Medulla oblongata (tissue), 1 donor: ENCODE measurements around the gene ZBTB49.
"Not testable (repeated sequence)": the region's sequence is repeated elsewhere in the genome, so short reads cannot be mapped to it uniquely, and the experiment has no call there.

Experiments
- DNase-seq: peaks from one replicate; pipeline ENCODE4 v3.0.0-alpha.2; 2015; ENCODE audit errors: extremely low spot score

The ZBTB49 gene, protein sequence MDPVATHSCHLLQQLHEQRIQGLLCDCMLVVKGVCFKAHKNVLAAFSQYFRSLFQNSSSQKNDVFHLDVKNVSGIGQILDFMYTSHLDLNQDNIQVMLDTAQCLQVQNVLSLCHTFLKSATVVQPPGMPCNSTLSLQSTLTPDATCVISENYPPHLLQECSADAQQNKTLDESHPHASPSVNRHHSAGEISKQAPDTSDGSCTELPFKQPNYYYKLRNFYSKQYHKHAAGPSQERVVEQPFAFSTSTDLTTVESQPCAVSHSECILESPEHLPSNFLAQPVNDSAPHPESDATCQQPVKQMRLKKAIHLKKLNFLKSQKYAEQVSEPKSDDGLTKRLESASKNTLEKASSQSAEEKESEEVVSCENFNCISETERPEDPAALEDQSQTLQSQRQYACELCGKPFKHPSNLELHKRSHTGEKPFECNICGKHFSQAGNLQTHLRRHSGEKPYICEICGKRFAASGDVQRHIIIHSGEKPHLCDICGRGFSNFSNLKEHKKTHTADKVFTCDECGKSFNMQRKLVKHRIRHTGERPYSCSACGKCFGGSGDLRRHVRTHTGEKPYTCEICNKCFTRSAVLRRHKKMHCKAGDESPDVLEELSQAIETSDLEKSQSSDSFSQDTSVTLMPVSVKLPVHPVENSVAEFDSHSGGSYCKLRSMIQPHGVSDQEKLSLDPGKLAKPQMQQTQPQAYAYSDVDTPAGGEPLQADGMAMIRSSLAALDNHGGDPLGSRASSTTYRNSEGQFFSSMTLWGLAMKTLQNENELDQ

DNA sequence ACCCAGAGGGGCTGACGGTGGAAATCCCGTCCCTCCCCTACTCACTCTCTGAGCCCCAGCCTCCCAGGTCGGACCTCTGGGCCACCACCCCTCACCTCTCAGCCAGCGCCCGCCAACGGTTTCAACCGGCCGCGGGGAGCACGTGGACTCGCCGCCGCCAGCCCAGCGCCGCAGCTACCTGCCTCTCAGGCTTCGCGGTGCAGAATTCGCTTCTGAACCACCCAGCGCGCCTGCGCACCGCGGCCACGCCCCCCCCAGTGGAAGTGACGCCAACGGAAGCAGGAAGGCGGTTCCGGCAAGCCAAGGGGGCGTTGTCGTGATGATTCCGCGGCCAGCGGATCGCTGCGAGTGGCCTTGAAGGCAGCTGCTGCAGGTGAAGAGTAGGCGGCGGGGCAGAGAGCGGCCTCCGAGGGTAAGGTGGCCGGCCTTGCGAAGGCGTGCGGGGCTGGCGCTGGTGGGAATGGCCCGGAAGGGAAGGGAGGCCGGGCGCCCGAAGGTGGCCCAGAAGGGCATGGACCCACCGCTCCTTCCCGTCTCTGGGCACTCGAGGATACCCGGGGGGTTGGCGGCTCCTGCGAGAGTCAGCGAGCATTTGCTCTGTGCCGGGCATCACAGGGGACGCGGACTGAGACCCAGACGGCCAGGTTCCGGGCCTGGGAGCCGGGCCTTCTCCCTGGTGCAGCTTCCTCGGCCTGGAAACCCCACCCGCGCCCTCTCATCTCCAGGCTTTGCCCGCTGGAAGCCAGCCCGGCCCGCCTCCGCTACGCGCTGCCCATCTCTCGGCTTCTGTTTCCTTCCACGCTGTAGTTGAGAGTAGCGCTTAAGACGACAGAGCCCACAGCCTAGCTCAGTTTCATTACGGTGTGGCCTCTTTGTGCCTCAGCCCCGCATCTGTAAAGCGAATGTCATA lies at the start of gene ZBTB49, which contains the start of gene LYAR:
ZBTB49 (plus strand) TSS at position 311 of the 910 bp plus-strand sequence. CDS start 9,695 bp downstream, outside the sequence.
LYAR (minus strand) TSS at position 214 of the 910 bp plus-strand sequence. CDS start 6,412 bp downstream, outside the sequence.
- DNase-seq, result peak; percentile 94

DNA sequence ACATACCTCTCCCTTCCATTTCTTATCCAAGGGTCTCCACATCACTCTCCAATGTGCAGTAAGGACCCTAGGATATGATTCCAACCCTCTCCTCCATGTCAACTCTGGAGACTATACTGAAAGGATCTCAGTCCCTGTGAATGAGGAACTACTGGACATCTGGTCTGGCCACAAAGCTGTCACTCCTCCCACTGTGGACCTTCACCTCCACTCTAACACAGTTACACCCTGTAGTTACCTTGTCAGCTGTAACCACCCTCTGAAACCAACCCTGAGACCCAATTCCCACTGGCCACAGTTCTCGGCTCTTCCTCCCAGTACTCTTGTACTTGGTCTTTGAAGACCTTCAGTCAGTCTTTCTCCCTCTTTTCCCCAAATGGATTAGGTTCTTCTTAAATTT lies 44.9 kb upstream of the ZBTB49 start:
- no peak for DNase-seq

DNA sequence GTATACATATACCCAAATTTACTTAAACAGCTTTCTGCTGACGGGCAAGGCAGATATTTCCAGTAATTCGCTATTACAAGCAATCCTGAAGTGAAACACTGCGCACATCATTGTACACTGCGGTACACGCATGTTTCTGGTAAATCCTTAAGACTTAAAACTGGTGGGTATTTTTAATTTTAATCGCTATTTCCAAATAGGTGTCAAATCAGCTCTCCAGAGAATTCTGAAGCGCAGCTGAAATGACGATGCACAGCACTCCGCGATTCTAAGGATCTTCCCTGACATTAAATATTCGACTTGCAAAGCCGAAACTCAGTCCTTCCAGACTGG lies 42.4 kb upstream of the ZBTB49 start:
- DNase-seq, result no peak

DNA sequence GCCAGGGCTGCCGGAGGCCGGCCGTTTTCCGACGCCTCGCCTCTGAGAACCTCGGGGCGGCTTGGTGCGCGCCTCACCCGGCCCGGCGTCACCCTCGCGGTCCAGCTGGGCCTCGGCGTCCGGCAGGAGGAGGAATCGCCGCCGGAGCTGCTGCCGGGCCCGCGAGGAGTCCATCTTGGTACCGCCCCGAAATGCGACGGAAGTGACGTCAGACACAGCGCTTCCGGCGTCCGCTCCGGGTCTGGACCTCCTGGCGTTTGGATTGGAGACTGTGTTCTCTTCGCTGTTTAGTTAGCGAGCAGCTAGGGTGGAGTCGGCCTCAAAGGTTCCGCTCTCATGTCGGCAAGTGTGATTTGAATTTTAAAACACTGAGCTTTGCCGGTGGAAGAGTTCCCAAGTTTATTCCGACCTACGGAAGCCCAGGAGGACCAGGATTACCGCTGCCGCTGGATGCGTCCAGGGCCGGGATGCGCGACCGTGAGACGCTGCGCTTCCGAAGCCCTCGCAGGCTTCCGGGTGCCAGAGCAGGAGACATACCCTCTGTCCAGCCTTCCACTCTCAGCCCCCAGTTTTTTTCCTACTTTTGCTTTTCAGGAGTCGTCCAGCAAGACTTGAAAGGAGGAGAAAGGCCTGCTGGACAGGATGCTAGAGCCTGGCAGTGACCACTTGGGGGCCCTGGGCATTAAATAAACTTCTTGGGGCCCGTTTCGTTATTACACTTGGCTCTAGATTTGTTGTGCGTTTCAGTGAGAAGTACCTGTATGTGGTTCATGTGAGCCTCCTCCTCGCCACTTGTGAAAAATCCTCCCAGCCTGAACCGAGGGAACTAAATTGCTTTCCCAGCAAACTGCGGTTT lies 41.8 kb upstream of the ZBTB49 start, which contains the start of gene TMEM128:
TMEM128 (minus strand) TSS at position 195 of the 856 bp plus-strand sequence; CDS start at position 174, 21 bp downstream.
- peak; percentile 96 for DNase-seq

DNA sequence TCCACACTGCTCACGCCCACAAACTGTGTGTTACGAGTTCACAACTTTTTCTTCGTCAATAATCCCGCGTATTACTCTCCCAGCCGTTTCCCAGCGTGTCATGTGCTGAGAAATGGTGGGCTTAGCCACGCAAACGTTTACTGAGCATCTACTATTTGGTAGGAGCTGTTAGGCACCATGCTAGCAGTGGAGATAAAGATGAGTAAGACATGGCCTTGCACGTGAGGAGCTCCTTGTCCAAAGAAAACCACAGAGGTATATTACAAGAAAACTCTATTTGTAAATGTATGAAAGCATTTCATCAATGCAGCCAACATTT lies 41.2 kb upstream of the ZBTB49 start:
- DNase-seq, result no peak

DNA sequence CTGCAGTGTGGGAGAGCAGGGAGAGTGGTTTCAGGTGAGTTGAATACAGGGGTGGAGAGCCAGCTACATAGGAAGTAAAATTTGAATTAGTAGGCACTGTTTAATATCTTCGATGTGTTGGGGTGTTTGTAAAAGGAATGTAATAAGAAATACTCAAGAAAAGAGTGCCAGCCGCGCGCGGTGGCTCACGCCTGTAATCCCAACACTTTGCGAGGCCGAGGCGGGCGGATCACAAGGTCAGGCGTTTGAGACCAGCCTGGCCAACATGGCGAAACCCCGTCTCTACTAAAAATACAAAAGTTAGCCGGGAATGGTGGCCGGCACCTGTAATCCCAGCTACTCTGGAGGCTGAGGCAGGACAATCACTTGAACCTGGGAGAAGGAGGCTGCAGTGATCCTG lies 40.7 kb upstream of the ZBTB49 start:
- not testable (repeated sequence) for DNase-seq

DNA sequence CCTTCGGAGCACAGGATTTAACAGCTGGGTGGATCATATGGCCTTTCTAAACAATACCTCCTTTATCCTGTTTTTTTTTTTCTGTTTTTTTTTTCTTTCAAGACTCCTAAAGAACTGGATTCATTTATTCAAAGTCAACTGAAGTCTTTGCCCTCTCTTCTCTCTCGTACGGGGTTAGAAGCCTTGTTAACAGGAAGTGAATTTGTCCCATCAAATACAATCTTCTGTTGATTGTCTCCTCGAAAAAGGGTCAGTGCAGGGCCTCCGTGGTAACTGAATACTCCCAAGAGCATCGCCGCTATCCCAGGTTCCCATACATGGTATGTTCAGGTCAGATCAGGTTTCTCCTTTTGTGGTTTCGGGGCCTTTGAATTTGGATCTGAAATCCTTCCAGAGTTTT lies 40.2 kb upstream of the ZBTB49 start:
- no peak for DNase-seq

DNA sequence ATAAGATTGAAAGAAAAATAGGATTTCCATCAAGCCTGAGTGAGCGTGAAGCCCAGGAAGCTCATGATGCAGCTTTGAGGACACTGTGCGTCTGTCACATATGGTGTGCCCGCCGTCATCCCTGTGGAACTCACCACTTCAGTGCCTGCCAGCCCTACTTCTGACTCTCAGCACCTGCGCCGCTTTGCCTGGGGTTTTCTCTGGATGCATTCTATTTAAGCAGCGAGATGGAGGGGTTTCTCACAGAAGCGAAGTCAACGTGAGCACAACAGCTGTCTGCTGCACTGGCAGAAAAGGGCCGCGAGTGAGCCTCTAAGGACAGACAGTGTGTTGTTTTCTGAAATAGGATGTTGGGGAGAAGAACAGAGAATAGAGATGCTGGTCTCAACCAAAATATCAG lies 35.9 kb upstream of the ZBTB49 start:
- DNase-seq, result peak; percentile 15

DNA sequence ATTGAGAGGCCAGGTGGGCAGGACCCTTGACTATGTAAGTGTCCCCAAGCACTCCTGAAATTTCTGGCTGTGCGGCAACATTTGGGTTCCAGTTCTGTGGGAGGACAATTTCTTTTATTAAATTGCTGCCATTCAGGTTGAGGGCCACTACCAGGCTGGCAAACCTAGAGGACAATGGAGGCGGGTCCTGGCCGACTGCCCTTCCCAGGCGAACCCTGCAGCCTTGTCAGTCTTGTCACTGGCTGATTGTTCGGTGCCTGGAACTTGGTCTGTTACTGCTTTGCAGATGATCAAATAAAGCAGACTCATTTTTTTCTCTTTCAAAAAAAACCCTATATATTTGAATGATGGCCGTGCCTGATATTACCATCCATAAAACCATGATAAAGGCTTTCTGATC lies 35.4 kb upstream of the ZBTB49 start:
- peak; percentile 87 for DNase-seq

DNA sequence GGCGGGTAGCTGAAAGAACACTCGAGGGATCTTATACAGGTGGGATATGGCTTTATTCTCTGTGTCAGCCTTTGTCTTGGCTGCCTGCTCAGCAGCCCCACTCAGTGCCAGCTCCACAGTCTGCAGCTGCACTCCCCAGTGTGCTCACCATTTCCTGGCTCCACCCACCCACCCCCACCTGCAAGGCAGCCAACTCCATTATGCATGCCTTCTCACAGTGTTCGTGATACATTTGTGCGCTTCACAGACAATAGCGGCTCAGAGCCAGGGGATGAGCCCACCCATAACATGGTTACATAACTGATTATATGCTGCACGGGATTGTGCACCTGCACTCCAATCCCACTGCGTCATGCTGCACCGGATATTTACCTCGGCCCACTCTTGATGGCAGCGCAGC lies 33.3 kb upstream of the ZBTB49 start:
- no peak for DNase-seq

DNA sequence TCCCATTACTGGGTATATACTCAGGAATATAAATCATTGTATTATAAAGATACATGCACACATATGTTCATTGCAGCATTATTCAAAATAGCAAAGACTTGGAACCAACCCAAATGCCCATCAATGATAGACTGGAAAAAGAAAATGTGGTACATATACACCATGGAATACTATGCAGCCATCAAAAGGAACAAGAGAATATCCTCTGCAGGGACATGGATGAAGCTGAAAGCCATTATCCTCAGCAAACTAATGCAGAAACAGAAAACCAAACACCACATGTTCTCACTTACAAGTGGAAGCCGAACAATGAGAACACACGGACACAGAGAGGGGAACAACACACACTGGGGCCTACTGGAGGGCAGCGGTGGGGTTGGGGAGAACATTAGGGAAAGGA lies 32.3 kb upstream of the ZBTB49 start:
- not testable (repeated sequence) for DNase-seq

DNA sequence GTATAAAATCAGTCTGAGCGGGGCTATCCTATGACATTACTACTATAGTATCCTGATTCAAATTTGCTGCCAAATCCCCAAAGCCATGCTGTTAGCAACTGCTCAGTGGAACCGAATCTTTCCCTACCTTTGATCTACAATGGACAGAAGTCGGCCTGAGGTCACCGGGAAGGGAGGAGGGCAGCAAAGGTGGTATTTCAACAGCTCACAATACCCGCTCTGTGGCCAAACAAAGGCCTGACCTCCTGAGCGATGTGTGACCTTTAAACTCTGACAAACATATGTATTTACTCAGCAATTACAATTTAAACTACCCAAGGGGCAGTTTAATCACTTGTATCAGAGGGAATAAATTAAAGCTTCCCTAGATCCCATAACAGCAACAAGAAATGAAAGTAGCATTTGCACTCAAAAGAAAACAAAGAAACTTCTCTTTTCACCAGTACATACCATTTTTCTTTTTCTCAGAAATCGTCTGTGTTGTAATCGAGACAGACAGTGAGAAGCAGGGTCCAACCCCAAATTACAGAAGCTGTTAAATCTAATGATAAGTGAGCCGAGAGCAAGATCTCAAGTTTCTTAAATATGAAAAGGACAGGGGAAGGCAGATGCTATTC lies 30.5 kb upstream of the ZBTB49 start:
- DNase-seq, result no peak

DNA sequence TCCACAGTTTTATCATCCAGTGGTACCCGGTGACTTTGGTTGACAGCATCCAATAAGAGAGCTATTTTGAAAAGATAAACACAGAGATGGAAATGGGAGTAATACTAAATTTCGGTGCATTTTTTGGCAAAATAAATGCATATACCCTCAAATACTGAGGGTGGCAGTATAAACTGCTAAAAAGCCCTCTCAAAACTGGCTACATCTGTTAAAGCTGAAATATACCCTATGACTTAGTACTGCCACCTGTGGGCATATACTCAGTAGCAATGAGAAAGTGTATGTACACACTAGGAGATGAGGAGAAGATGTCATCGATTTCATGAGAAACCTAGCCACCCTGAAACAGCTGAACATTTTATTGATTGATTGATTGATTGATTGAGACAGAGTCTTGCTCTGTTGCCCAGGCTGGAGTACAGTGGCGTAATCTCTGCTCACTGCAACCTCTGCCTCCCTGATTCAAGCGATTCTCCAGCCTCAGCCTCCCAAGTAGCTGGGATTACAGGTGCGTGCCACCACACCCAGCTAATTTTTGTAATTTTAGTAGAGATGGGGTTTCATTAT lies 29.8 kb upstream of the ZBTB49 start:
- peak; percentile 11 for DNase-seq

DNA sequence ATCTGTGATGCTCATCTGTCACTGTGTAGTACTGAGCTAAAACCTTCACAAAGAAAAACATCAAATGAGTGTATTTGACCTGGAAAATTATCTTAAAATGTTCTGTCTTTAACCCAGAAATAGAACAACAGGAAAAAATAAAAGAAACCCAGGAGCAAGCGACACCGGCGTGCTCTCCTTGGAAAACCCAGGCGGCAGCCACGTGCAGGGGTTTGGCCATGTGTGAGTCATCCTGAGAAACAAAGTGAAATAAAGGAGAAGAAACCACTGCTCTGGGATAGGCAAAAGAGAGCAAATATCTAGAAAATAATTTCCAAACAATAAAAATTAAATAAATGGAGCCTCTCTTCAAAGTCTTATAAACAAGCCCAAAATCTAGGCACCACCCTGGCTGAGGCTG lies 22.1 kb upstream of the ZBTB49 start:
- peak; percentile 19 for DNase-seq

DNA sequence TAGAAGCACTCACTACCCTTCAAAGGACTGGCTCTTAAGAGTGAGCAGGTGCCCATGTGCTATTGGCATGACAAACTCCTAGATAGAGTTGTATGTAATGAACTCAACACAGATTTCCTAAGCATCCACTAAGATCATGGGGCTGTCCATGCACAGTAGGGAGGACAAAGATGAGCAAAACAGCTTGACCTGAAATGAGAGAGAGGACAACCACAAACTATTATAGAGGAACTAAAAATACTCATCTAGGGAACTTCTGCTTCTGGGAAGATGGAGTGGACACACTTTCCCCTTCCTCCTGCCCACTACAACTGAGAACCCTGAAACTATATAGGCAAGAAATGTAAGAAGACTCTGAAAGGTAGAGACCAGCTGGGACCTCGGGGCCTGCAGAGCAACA lies 21.3 kb upstream of the ZBTB49 start:
- DNase-seq, result peak; percentile 31

DNA sequence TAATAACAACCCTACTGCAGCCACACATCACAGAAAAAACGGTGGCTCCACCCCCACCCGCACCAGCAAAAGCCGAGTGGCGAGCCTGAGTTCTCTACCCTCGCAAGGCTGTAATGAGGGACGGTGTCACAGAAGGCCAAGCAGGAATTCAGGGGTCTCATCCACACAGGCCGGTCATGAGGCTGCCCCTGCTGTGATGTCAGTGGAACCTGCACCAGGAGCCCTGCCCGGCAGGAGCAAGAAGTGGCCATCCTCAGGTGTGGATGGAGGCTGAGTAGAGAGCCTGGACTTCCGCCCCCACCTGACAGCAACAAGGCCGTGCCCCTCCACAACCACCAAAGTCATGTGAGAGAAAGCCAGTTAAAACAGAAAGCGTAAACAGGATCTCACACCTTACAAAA lies 20.7 kb upstream of the ZBTB49 start:
- DNase-seq, result no peak

DNA sequence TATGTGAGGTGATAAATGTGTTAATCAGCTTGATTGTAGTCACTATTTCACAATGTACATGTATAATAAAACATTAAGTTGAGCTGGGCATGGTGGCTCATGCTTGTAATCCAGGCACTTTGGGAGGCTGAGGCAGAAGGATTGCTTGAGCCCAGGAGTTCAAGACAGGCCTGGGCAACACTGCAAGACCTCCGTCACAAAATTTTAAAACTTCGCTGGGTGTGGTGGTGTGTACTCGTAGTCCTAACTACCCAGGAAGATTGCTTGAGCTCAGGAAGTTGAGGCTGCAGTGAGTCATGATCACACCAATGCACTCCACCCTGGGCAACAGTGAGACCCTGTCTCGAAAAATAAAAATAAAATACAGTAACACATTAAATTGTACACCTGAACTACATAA lies 20.2 kb upstream of the ZBTB49 start:
- no peak for DNase-seq

DNA sequence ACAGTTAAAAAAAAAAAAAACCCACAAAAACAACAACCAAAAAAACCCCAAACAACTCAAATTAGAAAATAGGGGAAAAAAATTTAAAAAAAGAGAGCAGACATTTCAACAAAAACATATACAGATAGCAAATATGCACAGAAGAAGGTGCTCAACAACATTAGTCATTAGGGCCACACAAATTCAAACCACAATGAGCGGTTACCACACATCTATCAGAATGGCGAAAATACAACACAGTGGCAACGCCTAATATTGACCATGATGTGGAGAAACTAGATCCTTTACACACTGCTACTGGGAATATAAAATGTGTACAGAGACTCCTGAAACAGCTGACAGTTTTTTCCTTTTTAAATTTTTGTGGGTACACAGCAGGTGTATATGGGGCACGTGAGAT lies 19.5 kb upstream of the ZBTB49 start:
- DNase-seq, result no peak

DNA sequence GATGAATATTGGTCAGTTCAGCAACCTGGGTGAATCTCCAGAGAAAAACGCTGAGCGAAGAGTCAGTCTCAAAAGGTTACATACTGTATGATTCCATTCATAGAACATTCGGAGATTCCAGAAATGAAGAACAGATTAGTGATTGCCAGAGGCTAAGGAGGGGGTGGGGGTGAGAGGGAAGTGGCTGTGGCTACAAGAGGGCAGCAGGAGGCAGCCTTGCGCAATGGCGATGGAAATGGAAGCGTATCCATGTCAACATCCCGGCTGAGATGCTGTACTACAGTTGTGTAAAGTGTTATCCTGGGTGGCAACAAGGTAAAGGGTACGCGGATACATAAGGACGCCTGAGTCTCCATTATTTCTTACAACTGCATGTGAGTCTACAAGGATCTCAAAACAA lies 18.1 kb upstream of the ZBTB49 start:
- no peak for DNase-seq

DNA sequence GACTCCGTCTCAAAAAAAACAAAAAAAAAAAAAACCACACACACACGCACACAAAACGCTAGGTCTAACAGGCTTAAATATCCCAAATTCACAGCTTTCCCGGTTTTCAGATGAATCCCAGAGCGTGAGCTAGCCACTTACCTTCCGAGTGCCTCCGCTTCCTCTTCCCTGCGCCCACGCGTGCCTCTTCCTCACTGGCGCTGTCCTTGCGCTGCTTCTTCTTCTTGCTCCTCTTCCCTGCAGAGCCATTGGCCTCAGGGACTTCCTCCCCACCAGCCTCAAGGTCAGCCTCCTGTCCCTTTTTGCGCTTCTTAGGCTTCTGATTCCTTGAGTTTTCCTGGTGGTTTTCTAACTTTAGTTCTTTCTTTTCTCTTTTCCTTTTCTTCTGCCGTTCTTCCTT lies 15.8 kb upstream of the ZBTB49 start:
- no peak for DNase-seq
